OCI-LY7 (cell line): Measurements from ENCODE around the gene IL18RAP. TPM values are rescaled to one million over a fixed set of nuclear protein-coding genes. Genes with fewer than 3 reads are reported as not detected.

Source experiments
- BruUV-seq: library from RNA; stranded (reverse); fragments of 400-500 nt; replicated peaks from 2 replicates; lab custom pipeline; 2021; lab: Mats Ljungman, UMichigan
- CTCF ChIA-PET: fragments of 300-600 bp; sonication (Branson Sonifier 250); formaldehyde crosslinking; loops from one replicate; lab custom pipeline; 2022; ENCODE audit warnings: antibody characterized with exemption; ENCODE audit not compliant: unreplicated experiment; lab: Charles Lee
- POLR2A ChIA-PET: fragments of 300-600 bp; sonication (Branson Sonifier 250); formaldehyde crosslinking; loops from one replicate; lab custom pipeline; 2022; ENCODE audit warnings: antibody characterized with exemption; lab: Charles Lee
- DNase-seq: peaks from one replicate; pipeline ENCODE4 v3.0.0-alpha.2; 2015; ENCODE audit warnings: low spot score
- H2AFZ ChIP-seq: fragments of 200-600 bp; sonication (generic), shearing (Covaris generic); 2 replicates; pipeline ENCODE4 v1.6.1; 2014; ENCODE audit warnings: mild to moderate bottlenecking, antibody characterized with exemption, low read length, moderate library complexity
- H3K27ac ChIP-seq: fragments of 200-600 bp; sonication (generic); 2 replicates; pipeline ENCODE4 v1.5.1; 2014; ENCODE audit warnings: mixed run types, low read depth, mild to moderate bottlenecking, moderate library complexity, low read length, inconsistent platforms; ENCODE audit not compliant: poor library complexity, severe bottlenecking
- H3K36me3 ChIP-seq: fragments of 200-600 bp; sonication (generic); 2 replicates; pipeline ENCODE4 v1.6.1; 2014; ENCODE audit warnings: mild to moderate bottlenecking, antibody characterized with exemption, low read length, moderate library complexity, mixed read lengths; ENCODE audit not compliant: insufficient read depth
- H3K4me1 ChIP-seq: fragments of 200-600 bp; sonication (generic); 2 replicates; pipeline ENCODE4 v1.5.1; 2014; ENCODE audit warnings: mild to moderate bottlenecking, low read length; ENCODE audit not compliant: insufficient read depth, poor library complexity, severe bottlenecking
- H3K4me2 ChIP-seq: fragments of 200-600 bp; sonication (generic); 2 replicates; pipeline ENCODE4 v1.6.1; 2014; ENCODE audit warnings: mild to moderate bottlenecking, low read length
- H3K4me3 ChIP-seq: fragments of 200-600 bp; sonication (generic); 2 replicates; pipeline ENCODE4 v1.5.1; 2014; ENCODE audit warnings: mild to moderate bottlenecking, low read depth, low read length; ENCODE audit not compliant: poor library complexity, severe bottlenecking
- H3K79me2 ChIP-seq: fragments of 200-600 bp; sonication (generic); 2 replicates; pipeline ENCODE4 v1.6.1; 2016; ENCODE audit warnings: low read depth, mild to moderate bottlenecking, low read length, moderate library complexity, mixed read lengths; ENCODE audit not compliant: insufficient read depth
- H3K9me2 ChIP-seq: fragments of 200-600 bp; sonication (generic); 2 replicates; pipeline ENCODE4 v1.6.1; 2016; ENCODE audit warnings: mild to moderate bottlenecking, low read length, mixed read lengths; ENCODE audit not compliant: insufficient read depth
- H3K9me3 ChIP-seq: fragments of 200-600 bp; sonication (generic); 2 replicates; pipeline ENCODE4 v1.6.1; 2014; ENCODE audit warnings: mild to moderate bottlenecking, mixed run types, low read length, mixed read lengths
- H4K20me1 ChIP-seq: fragments of 200-600 bp; sonication (generic); 2 replicates; pipeline ENCODE4 v1.6.1; 2014; ENCODE audit warnings: mild to moderate bottlenecking, antibody characterized with exemption, low read length, moderate library complexity, mixed read lengths; ENCODE audit not compliant: insufficient read depth
- CTCF ChIP-seq: fragments of 200-600 bp; sonication (generic); conservative IDR thresholded peaks from 2 replicates; pipeline ENCODE4 v1.5.1; 2014; ENCODE audit warnings: mild to moderate bottlenecking, antibody characterized with exemption, low read length, moderate library complexity, mixed read lengths
- EZH2phosphoT487 ChIP-seq: fragments of 200-600 bp; sonication (generic); IDR thresholded peaks from 2 replicates; pipeline ENCODE4 v1.6.1; 2018; ENCODE audit warnings: low read depth, borderline replicate concordance, mild to moderate bottlenecking, mixed run types, antibody characterized with exemption, low read length, moderate library complexity, mixed read lengths
- intact Hi-C: fragments of 100-400 bp; cut with micrococcal nuclease; formaldehyde crosslinking; loops from one replicate; pipeline ENCODE4 v1.10.0; 2022; ENCODE audit not compliant: unreplicated experiment
- total RNA-seq, 2 experiments: library from RNA; depleted of rRNA in 1 of 2; stranded (reverse); fragments of >200 nt in 1 of 2; shearing (Covaris generic) in 1 of 2; gene quantifications; 2 replicates each; pipeline ENCODE4 v1.2.3, GENCODE V29; 2014 to 2022

The IL18RAP gene
- total RNA-seq, 2 experiments from 2014 or later: not detected

- Histone ChIP-seq H4K20me1 (no peaks in the 10 kb centered on the region), H3K4me2 (no peak overlapping the region), H3K4me1 (no peaks in the 10 kb centered on the region), H2AFZ (no peak overlapping the region), H3K4me3 (no peak overlapping the region), H3K9me3 (no peaks in the 10 kb centered on the region), H3K9me2 (no peaks in the 10 kb centered on the region), H3K79me2 (no peaks in the 10 kb centered on the region), H3K36me3 (no peaks in the 10 kb centered on the region), H3K27ac (no peak overlapping the region)
- BruUV-seq: no TSS peak
- ChIA-PET CTCF (interaction anchor here (0.9 kb wide), 1 partner anchor 10 kb away, joined by 3 read pairs; no protein-coding TSS in a partner anchor), POLR2A (no interaction called here)
- DNase-seq: no peak
- TF ChIP-seq CTCF: no peak
- no peak for TF ChIP-seq EZH2phosphoT487
- intact Hi-C loops: no loop called here
Measured at GRCh38 chr2:102453501-102453900, 30.5 kb downstream of the IL18RAP start.

GRCh38 chr2:102455061-102455670 is 32.2 kb downstream of the IL18RAP start:
- Histone ChIP-seq H3K9me2 (no peaks in the 10 kb centered on the region), H3K4me3 (no peak overlapping the region), H3K79me2 (no peaks in the 10 kb centered on the region), H3K36me3 (no peaks in the 10 kb centered on the region), H3K4me2 (no peak overlapping the region), H3K27ac (no peak overlapping the region), H3K9me3 (no peaks in the 10 kb centered on the region), H2AFZ (no peak overlapping the region), H4K20me1 (no peaks in the 10 kb centered on the region), H3K4me1 (no peaks in the 10 kb centered on the region)
- TF ChIP-seq EZH2phosphoT487: no peak
- TF ChIP-seq CTCF: no peak
- ChIA-PET POLR2A (interaction anchor here (0.6 kb wide), 1 partner anchor 288 kb away, joined by 4 read pairs; no protein-coding TSS in a partner anchor), CTCF (no interaction called here)
- intact Hi-C loops: no loop called here
- BruUV-seq: no TSS peak
- no peak for DNase-seq

- H3K27ac ChIP-seq: no peak overlapping the region
- no peak overlapping the region for H2AFZ ChIP-seq
- no peaks in the 10 kb centered on the region for H3K4me1 ChIP-seq
- no peaks in the 10 kb centered on the region for H4K20me1 ChIP-seq
- intact Hi-C loops: no loop called here
- H3K4me3 ChIP-seq: no peak overlapping the region
- CTCF ChIA-PET: interaction anchor here (0.5 kb wide), 1 partner anchor 10 kb away, joined by 3 read pairs; no protein-coding TSS in a partner anchor
- POLR2A ChIA-PET: interaction anchor here (0.7 to 1.0 kb wide), 2 partner anchors 52 to 503 kb away, joined by 3 read pairs; no protein-coding TSS in a partner anchor
- no peaks in the 10 kb centered on the region for H3K9me2 ChIP-seq
- no peak for TF ChIP-seq EZH2phosphoT487
- 0 out of 2 replicates have a peak, but pooled peaks have one; percentile 14 for TF ChIP-seq CTCF
- no peak overlapping the region for H3K4me2 ChIP-seq
- DNase-seq: no peak
- no peaks in the 10 kb centered on the region for H3K79me2 ChIP-seq
- BruUV-seq: no TSS peak
- H3K9me3 ChIP-seq: no peaks in the 10 kb centered on the region
- H3K36me3 ChIP-seq: no peaks in the 10 kb centered on the region
Measured at GRCh38 chr2:102460467-102460866, 37.5 kb downstream of the IL18RAP start.
